Measurements from ENCODE around the gene COPB2.
"Not testable (repeated sequence)": the region's sequence is repeated elsewhere in the genome, so short reads cannot be mapped to it uniquely, and the experiment has no call there.

Gene COPB2

GRCh38 chr3:139389552-139390368, at the start of gene COPB2:
Gene COPB2, minus strand, starts transcription at chr3:139389647. Its CDS starts 97 bp downstream, at chr3:139389550.
- DNase-seq: peak; percentile 98

DNA sequence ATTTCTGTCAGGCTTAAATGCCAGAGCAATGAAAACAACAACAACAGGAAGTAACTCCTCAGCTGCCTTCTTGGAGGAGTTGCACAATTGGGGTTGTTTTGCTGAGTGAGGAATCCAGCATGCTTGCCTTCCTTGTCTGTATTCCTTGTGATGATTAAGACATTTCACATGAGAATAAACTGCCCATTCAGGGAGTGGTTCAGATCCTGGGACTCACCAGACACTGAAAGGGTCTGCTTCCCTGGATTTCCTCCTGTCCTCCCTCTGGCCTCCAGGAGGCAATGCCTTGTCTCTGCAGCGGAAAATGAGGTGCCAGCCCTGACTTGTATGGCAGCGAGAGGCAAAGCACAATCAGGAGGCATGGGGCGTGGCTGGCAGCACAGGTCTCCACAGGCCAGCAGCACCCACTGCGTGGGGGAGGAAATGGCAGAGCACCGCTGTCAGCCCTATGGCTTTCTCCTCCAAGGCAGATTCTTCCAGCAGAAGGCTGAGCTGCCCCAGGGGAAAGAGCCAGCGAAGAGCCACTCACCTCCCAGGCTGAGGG, 45.4 kb upstream of the COPB2 start:
- no peak for DNase-seq

DNA sequence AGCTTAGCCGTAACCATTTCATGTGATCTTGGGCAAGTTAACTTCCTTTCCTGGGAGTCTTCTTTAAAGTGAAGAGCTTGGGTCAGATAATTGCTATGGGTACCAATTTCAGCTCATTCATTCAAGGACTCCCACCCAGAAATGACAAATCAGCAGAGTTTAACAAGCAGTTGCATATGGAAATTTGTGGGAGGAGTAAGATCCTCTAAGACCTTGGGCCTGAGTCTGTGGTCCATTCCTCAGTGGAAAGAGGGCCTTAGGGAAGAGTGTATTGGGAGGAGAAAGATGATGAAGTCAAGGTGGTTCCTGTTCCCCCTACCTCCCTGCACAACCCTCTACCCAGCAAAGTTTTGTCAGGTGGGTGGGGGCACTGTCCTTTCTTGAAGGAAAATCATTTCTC, 44.8 kb upstream of the COPB2 start:
- DNase-seq: no peak

GRCh38 chr3:139433089-139433488, 43.6 kb upstream of the COPB2 start:
- no peak for DNase-seq

- no peak for DNase-seq
Observed at GRCh38 chr3:139430493-139430892, 41.0 kb upstream of the COPB2 start.

DNA sequence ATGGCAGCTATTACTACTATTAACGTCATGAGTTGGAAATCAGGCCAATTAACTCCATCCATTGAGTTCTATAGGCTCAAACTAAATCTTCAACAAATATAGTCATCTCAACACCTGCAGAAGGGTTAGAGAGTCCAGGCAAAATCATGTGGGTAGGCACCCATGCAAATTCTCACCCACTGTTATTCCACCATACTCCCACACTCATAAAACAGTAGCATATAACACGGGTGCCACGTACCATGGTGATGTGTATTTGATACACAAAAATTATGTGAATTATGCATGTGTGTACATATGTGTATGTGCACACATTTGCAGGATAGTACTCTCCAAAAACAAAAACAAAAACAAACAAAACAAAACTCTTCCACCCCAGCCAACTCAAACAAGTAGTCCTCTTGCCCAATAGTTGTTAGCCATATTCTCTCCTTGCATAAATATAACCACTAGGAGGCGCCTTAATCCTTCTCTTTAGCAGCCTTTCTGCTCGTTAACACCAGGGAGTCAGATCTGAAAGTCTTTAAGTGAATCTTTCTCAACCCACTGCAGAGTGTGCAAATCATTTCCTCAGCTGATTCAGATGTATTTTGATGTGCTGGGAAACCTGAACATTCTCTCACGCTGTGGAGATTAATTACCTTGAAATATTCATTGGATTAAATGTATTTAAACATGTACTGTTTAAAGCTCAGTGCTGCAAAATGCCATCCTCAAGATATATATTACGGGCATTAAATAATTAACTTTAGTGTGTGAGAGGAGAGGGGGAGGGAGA, 38.0 kb upstream of the COPB2 start:
- DNase-seq: no peak

GRCh38 chr3:139425745-139426400, 36.4 kb upstream of the COPB2 start:
- DNase-seq: no peak

GRCh38 chr3:139423232-139423631, 33.8 kb upstream of the COPB2 start:
- no peak for DNase-seq

GRCh38 chr3:139421460-139421859, 32.0 kb upstream of the COPB2 start:
- no peak for DNase-seq

DNA sequence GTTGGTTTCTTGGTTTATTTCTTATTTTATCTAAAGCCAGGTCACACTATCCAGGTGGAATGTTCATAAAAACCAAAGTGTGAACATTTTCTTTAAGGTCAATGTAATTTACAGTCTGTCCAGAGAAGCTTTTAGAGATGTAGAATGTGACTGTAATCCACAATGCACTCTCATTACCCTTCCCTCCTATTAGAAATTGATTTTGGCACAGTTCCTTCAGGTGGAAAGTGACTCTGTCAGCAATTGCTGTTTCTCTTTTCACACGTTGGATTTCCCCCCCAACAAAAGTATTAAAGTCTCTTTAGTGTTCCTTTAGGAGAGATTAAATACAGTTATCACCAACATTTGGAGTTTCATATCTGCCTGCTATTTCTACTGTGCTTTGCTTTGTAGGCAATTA, 31.6 kb upstream of the COPB2 start:
- no peak for DNase-seq

DNA sequence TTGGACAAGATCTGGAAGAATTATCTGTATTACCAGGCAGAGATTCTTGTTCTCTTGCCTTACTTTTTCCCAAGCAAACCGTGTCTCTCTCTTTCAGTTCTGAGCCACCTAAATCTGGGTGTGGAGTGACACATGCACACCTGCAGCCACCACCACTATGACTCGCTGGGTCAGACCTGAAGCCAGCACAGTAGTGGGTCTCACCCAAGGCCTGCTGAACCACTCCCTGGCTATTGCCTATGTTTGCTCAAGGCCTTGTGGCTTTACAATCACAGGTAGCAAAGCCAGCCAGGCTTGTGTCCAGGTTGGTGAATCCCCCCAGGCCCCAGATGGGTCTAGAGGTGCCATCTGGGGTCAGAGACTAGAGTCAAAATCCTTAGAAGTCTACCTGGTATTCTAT, 28.7 kb upstream of the COPB2 start:
- DNase-seq: no peak

- no peak for DNase-seq
Observed at GRCh38 chr3:139416275-139416674, 26.8 kb upstream of the COPB2 start.

GRCh38 chr3:139414608-139415224, 25.3 kb upstream of the COPB2 start:
- no peak for DNase-seq

- DNase-seq: not testable (repeated sequence)
Observed at GRCh38 chr3:139412891-139413290, 23.4 kb upstream of the COPB2 start.

DNA sequence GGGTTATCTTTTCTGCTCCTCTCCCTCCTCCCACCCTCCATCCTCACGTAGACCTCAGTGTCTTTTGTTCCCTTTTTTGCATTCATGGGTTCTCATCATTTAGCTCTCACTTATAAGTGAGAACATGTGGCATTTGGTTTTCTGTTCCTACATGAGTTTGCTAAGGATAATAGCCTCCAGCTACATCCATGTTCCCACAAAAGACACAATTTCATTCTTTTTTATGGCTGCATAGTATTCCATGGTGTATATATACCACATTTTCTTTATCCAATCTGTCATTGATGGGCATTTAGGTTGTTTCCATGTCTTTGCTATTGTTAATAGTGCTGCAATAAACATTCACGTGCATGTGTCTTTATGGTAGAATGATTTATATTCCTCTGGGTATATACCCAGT, 11.7 kb upstream of the COPB2 start:
- not testable (repeated sequence) for DNase-seq

DNA sequence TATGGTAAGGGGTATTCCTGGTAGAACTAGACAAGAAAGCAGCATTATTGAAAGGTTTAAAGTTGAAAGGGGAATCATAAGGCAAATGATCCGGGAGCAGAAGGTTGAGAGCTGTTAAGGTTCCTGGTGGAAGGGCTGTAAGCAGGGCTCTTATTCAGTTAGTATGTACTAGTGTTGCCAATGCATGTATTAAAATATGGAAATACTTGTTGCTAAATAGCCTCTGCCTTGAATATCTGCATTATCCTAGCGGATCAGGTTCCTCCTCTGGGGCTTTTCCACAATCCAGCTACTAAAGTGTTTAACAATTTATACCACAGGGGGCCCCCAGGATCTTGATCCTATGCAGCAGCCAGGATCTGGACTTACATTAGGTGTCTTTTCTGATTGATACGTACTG, 7.3 kb upstream of the COPB2 start:
- DNase-seq: no peak

- no peak for DNase-seq
Observed at GRCh38 chr3:139394116-139394515, 4.7 kb upstream of the COPB2 start.

- no peak for DNase-seq
Observed at GRCh38 chr3:139388821-139389551, 461 bp downstream of the COPB2 start.

- no peak for DNase-seq
Observed at GRCh38 chr3:139388077-139388476, 1.4 kb downstream of the COPB2 start.

- DNase-seq: not testable (repeated sequence)
Observed at GRCh38 chr3:139382291-139382690, 7.2 kb downstream of the COPB2 start.

DNA sequence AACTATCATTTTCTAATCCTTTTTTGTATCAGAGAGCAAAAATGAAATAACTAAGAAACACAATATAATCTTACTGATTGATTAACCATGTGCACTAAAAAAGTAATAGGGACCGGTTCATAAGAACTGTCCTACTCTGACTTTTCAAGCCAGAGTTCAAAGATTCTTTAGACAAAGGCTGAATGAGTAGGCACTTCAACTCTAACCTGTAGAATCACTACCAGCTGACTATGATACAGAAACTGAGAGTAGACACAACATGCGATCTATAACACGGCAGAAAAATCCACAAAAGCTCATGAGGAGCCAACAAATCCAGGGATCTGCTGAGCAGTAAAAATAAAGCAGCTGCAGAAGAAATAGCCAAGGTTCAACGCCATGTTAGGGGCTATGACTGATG, 8.9 kb downstream of the COPB2 start:
- no peak for DNase-seq

DNA sequence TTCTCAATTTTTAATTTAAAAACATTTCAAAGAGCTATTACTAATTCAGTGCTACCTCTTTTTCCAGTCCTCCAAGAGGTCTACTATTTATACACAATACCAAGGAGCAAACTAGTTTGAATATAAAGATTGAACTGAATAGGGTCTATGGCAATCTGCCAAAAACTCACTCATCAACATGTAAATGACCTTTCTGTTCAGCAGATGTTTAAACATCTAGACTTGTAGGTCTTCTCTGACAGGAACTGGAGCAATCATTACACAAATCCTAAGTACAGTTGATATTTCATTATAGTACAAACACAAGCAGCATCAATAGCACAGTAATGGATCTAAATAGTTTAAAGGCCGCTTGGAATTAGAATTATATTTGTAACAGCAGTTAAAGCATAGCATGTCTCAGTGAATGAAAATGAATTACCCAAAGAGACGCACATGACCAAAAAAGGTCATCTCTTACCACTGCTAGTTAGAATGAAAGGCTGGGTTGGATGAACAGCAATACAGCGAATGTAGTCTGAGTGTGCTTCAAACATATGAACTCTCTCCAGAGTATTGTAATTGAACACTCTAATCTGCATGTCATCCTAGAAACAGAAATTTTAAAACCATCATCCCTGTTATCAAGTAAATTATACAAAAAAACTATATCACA, 10.7 kb downstream of the COPB2 start:
- DNase-seq: no peak

Measured in T1000 (cell line).